GM21515 (cell line): Measurements from ENCODE around the gene TMEM161A.
"Not testable (repeated sequence)": the region's sequence is repeated elsewhere in the genome, so short reads cannot be mapped to it uniquely, and the experiment has no call there.

Experiments
- ATAC-seq: cut with Tn5 transposase; IDR thresholded peaks from one replicate; pipeline ENCODE4 v1.9.1; 2021; ENCODE audit not compliant: unreplicated experiment

Gene TMEM161A

DNA sequence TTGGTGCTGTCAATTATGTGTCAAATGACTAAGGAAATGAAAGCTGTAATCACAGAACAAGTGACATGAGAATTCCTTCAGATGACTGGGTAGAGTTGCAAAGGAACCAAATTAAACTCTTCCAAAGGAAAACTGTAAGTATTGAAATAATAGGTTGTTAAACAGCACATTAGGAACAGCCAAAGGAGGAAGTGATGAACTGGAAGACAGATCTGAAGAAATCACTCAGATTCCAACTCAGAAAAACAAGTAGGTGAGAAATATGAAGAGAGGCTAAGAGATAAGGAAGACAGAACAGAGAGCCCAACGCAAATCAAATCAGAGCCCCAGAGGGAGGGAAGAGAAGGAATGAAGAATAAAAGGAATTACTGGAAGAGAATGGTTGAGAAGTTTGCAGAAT lies 15.4 kb downstream of the TMEM161A start:
- no peak for ATAC-seq

- no peak for ATAC-seq
Measured at GRCh38 chr19:19121371-19121770, 16.9 kb downstream of the TMEM161A start.

DNA sequence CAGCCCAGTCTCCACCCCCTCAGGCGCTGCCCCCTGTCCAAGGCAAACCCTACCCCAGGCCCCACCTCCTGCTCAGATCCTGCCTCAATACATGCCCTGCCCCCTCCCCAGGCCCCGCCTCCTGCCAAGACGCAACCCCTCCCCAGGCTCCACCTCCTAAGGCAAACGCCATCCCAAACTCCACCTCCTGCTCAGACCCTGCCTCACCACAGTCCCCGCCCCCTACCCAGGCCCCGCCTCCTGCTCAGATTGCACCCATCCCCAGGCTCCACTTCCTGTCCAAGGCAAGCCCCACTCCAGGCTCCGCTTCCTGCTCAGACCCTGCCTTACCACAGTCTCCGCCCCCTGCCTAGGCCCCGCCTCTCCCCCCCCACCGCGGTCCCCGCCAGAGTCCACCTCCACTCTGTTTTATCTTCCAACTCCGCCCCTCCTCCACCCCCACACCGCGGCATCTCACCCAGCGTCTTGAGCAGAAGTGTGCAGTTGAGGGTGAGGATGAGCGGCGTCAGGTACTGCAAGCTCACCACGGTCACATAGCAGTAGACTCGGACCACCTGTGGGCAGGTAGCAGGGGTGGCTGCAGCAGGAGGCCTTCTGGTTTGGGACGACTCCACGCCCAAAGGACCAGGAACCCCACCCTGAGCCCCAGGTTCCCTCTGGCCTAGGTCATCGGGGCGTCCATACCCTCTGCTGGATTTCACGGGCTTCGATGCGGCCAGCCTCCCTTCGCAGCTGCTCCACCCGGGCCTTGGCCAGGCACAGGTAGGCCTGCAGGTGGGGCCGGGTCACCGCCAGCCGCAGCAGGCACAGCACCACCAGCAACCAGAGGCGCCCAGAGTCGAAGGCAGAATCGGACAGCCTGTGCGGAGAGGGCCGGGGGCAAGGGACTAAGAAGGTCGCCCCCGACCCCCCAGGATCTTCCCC lies 17.7 kb downstream of the TMEM161A start:
- ATAC-seq: no peak

DNA sequence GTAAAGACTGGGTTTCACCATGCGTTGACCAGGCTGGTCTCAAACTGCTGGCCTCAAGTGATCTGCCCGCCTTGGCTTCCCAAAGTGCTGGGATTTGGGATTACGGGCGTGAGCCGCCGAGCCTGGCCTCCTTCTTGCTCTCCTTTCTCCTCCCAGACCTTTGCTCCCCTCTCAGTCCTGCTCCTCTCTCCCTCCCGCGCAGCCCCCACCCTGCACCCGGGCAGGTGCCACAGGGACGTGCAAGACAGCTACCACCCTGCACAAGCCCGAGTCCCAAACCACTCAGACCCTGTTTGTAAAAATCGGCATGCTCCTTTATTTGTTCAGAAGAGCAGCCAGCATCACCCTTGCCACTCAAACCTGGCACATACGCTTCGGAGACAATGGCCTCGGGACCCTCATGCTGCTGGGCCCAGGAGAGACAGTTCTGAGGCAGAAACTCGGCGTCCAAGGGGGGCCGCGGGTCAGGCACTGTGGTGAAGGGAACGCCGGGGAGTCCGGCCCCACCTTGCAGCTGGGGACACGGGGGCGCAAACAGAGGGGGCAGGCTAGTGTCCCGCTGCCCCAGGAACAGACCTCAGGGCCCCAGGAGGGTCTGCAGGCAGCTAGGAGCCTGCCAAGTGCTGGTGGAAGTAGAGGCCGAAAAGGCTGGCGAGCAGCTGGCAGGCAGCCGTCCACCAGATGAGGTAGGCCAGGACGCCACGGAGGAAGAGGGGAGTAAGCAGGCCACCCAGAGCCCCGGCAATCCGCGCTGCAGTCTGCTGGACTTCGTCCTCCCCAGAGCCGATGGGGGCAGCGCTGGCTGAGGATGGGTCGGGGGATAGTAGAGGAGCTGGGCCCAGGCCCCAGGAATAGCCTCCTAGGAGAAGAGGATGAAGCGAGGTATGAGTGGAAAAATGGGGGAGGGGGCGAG lies 18.7 kb downstream of the TMEM161A start:
- no peak for ATAC-seq

- no peak for ATAC-seq
Measured at GRCh38 chr19:19115954-19116353, 22.3 kb downstream of the TMEM161A start.

GRCh38 chr19:19113040-19113626 lies 25.1 kb downstream of the TMEM161A start:
- no peak for ATAC-seq

GRCh38 chr19:19111967-19112580 lies 26.2 kb downstream of the TMEM161A start:
- ATAC-seq: no peak

GRCh38 chr19:19111136-19111835 lies 27.0 kb downstream of the TMEM161A start:
- no peak for ATAC-seq

DNA sequence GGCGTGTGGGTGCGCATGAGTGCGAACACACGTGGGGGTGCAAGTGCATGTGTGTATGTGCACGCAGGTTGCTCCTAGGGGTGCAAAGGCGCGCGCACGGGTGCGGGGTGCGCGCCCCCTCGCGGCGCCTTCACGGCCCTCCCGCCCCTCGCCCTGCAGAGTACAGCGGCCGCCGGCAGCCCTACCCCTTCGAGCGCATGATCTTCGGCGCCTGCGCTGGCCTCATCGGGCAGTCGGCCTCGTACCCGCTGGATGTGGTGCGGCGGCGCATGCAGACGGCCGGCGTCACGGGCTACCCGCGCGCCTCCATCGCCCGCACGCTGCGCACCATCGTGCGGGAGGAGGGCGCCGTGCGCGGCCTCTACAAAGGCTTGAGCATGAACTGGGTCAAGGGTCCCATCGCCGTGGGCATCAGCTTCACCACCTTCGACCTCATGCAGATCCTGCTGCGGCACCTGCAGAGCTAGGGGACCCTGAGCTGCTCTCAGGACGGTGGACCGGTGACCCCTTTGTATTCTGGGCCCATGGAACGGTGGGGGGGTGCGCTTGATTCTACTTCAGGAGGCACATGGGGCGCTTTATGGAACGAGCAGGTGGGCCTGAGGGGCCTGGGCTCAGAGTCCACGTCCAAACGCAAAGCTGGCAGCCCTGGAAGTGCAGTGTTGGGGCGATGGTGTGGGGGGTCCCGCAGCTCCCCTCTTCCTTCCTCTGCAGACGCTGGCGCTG lies 27.7 kb downstream of the TMEM161A start:
- ATAC-seq: no peak

DNA sequence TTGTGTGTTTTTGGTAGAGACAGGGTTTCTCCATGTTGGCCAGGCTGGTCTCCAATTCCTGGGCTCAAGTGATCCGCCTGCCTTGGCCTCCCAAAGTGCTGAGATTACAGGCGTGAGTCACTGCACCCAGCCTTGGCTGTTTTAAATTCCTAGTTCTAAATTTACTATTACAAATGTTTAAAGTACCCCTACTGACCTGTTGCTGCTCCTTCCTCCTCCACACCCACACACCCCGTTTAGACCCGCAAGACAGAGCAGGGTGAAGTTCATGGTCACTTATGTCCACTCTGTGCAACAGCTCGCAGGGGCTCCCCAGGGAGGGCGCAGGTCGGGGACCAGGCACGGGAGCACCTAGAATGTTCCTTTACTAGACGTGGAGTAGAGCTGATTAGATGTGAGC lies 28.7 kb downstream of the TMEM161A start:
- ATAC-seq: no peak

GRCh38 chr19:19107654-19108053 lies 30.6 kb downstream of the TMEM161A start:
- ATAC-seq: no peak

DNA sequence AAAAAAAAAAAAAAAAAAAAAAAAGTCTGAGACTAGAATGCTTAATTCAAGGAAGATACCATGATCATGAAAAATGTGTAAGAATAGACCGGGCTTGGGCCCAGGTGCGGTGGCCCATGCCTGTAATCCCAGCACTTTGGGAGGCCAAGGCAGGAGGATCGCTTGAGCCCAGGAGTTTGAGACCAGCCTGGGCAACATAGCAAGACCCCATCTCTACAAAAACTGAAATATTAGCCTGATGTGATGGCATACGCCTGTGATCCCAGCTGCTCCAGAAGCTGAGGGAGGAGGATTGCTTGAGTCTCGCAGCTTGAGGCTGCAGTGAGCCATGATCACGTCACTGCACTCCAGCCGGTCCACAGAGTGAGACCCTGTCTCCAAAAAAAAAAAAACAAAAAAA lies 31.3 kb downstream of the TMEM161A start:
- ATAC-seq: not testable (repeated sequence)

GRCh38 chr19:19106056-19106551 lies 32.2 kb downstream of the TMEM161A start:
- ATAC-seq: no peak

DNA sequence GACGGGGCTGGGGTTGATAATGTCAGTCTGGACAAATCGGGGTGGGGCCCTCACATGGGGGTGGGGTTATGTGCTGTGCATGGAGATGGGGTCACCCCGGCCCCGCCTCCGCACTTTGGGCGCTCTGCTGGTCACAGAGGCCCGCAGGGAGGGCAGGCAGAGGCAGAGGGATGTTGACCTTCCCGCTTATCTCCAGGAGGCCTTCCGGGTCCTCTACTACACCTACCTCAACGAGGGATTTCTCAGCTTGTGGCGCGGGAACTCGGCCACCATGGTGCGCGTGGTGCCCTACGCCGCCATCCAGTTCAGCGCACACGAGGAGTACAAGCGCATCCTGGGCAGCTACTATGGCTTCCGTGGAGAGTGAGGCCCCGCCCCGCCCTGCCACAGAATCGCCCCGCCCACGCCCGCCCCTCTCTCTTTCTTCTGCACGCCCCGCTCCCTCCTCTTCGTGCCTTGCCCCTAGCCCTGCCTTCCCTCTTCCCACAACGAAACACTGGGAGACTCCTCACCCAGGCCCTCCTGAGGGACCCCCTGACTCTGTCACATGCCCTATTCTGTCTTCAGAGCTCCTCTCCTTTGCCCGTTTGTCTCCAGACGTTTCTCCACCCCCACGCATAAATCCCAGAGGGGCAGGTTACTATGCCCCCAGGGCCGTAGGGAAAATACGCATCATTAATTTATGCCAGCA lies 32.8 kb downstream of the TMEM161A start:
- no peak for ATAC-seq

- no peak for ATAC-seq
Measured at GRCh38 chr19:19103167-19103566, 35.1 kb downstream of the TMEM161A start.

DNA sequence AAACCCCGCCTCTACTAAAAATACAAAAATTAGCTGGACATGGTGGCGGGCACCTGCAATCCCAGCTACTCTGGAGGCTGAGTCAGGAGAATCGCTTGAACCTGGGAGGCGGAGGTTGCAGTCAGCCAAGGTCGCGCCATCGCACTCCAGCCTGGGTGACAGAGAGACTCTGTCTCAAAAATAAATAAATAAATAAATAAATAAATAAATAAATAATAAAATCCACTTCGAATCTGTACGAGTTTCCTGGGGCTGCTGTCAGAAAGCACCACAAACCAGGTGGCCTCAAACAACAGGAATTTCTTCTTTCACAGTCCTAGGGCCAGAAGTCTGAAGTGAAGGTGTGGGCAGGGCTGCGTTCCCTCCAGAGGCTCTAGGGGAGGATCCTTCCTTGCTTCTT lies 35.7 kb downstream of the TMEM161A start:
- not testable (repeated sequence) for ATAC-seq

DNA sequence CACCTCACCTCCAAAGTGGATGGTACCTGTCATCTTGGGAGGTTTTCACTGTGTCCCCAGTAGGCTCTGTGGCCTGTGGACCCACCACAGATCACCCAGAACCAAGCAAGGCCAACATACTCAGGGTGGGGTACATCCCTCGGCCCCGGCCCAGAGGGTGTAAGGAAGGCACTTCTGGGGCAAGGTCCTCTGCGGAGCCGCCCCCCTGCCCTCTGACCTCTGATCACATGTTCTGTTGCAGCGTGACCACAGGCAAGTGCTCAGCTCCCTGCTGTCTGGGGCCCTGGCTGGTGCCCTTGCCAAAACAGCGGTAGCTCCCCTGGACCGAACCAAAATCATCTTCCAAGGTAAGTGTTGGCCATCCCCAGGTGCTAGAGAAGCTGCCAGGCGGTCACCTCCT lies 36.7 kb downstream of the TMEM161A start:
- ATAC-seq: no peak

DNA sequence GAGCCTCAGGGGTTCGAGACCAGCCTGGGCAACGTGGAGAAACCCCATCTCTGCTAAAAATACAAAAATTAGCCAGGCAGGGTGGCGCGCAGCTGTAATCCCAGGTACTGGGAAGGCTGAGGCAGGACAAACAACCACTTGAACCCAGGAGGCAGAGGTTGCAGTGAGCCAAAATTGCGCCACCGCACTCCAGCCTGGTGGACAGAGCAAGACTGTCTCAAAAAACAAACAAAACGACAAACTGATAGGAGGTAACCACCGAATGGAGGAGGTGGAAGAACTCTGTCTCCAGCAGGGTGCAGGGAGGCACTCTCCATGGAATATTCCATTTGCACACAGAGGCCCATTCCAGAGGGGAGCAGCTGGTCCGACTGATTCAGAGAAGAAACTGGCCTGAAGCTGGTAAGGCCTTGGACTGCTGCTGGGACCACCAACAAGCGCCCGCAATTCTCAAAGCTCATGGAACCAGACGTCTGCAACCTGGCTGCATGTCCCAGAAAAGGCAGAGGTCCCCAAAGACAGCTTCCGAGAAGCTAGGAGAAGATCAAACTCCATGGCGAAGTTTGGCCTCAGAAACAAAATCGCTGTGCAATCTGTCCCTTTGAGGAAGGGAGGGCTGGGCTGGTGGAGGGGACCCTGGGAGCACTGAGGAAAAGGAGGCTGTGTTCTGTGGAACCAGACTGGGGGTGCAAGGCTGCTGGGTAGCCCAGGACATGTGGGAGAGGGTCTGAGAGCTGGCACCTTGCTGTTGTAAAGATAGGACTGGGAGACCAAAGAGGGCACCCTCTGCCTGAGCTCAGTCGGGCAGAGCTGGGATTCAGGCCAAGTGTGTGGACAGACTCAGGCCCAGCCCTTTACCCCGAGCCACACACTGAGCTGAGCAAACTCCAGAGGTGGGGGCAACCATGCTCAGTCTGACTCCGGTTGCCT lies 39.3 kb downstream of the TMEM161A start:
- ATAC-seq: no peak
